Measurements from ENCODE around the gene ABCC4. TPM values are rescaled to one million over a fixed set of nuclear protein-coding genes. Genes with fewer than 3 reads are reported as not detected.

ABCC4 gene
- polyA plus RNA-seq, 1 donor from 2014 or later, result 2.4 TPM

DNA sequence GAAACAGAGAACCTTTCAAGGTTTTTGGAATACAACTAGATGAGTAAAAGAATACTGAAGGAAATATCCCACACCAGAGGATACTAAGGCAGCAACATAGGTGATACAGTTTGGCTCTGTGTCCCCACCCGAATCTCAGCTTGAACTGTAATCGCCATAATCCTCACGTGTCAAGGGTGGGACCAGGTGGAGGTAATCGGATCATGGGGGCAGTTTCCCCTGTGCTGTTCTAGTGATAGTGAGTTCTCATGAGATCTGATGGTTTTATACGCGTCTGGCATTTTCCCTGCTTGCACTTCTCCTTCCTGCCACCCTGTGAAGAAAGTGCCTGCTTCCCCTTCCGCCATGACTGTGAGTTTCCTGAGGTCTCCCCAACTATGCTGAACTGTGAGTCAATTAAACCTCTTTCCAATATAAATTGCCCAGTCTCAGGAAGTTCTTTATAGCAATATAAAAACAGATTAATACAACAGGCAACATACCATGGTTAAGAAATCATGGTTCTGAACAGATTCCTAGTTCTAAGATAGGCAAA is 97.0 kb downstream of the ABCC4 start:
- TF ChIP-seq RAD21 (conservative IDR thresholded peaks at IDR 0.05) (no peak), EP300 (conservative IDR thresholded peaks at IDR 0.05; ENCODE audit: poor library complexity, severe bottlenecking) (no peak), SMC3 (conservative IDR thresholded peaks at IDR 0.05; ENCODE audit: poor library complexity) (no peak), POLR2AphosphoS5 (IDR thresholded peaks at IDR 0.05) (no peak), TAF1 (IDR thresholded peaks at IDR 0.05; ENCODE audit: low read depth) (no peak), EZH2 (IDR thresholded peaks at IDR 0.05; ENCODE audit: borderline replicate concordance, insufficient read depth, low read length, poor library complexity, severe bottlenecking) (no peak), MXI1 (conservative IDR thresholded peaks at IDR 0.05; ENCODE audit: poor library complexity, severe bottlenecking) (no peak)
- TF ChIP-seq, protein P1, sequence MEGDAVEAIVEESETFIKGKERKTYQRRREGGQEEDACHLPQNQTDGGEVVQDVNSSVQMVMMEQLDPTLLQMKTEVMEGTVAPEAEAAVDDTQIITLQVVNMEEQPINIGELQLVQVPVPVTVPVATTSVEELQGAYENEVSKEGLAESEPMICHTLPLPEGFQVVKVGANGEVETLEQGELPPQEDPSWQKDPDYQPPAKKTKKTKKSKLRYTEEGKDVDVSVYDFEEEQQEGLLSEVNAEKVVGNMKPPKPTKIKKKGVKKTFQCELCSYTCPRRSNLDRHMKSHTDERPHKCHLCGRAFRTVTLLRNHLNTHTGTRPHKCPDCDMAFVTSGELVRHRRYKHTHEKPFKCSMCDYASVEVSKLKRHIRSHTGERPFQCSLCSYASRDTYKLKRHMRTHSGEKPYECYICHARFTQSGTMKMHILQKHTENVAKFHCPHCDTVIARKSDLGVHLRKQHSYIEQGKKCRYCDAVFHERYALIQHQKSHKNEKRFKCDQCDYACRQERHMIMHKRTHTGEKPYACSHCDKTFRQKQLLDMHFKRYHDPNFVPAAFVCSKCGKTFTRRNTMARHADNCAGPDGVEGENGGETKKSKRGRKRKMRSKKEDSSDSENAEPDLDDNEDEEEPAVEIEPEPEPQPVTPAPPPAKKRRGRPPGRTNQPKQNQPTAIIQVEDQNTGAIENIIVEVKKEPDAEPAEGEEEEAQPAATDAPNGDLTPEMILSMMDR (IDR thresholded peaks at IDR 0.05; ENCODE audit: poor library complexity, severe bottlenecking), result no peak
- TF ChIP-seq, protein P2, sequence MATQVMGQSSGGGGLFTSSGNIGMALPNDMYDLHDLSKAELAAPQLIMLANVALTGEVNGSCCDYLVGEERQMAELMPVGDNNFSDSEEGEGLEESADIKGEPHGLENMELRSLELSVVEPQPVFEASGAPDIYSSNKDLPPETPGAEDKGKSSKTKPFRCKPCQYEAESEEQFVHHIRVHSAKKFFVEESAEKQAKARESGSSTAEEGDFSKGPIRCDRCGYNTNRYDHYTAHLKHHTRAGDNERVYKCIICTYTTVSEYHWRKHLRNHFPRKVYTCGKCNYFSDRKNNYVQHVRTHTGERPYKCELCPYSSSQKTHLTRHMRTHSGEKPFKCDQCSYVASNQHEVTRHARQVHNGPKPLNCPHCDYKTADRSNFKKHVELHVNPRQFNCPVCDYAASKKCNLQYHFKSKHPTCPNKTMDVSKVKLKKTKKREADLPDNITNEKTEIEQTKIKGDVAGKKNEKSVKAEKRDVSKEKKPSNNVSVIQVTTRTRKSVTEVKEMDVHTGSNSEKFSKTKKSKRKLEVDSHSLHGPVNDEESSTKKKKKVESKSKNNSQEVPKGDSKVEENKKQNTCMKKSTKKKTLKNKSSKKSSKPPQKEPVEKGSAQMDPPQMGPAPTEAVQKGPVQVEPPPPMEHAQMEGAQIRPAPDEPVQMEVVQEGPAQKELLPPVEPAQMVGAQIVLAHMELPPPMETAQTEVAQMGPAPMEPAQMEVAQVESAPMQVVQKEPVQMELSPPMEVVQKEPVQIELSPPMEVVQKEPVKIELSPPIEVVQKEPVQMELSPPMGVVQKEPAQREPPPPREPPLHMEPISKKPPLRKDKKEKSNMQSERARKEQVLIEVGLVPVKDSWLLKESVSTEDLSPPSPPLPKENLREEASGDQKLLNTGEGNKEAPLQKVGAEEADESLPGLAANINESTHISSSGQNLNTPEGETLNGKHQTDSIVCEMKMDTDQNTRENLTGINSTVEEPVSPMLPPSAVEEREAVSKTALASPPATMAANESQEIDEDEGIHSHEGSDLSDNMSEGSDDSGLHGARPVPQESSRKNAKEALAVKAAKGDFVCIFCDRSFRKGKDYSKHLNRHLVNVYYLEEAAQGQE (IDR thresholded peaks at IDR 0.05; ENCODE audit: borderline replicate concordance), result no peak
- Histone ChIP-seq H3K9ac (ENCODE audit: low read length) (no peak overlapping the region), H3K9me3 (ENCODE audit: low read length) (no peaks in the 10 kb centered on the region), H4K20me1 (ENCODE audit: insufficient read depth) (no peaks in the 10 kb centered on the region), H3K79me2 (replicated peaks; ENCODE audit: insufficient read depth, low read length) (no peaks in the 10 kb centered on the region), H3K36me3 (ENCODE audit: insufficient read depth, low read length) (no peaks in the 10 kb centered on the region), H3K27ac (ENCODE audit: low read length) (no peak overlapping the region), H2AFZ (ENCODE audit: low read depth, low read length) (no peak overlapping the region), H3K4me2 (ENCODE audit: low read length) (no peak overlapping the region), H3F3A (ENCODE audit: insufficient read depth, low read length, poor library complexity, severe bottlenecking) (no peaks in the 10 kb centered on the region), H3K4me3 (ENCODE audit: low read length) (no peak overlapping the region), H3K9me2 (ENCODE audit: insufficient read depth, low read length) (no peaks in the 10 kb centered on the region), H3K27me3 (ENCODE audit: insufficient read depth, low read depth, low read length) (no peaks in the 10 kb centered on the region)

DNA sequence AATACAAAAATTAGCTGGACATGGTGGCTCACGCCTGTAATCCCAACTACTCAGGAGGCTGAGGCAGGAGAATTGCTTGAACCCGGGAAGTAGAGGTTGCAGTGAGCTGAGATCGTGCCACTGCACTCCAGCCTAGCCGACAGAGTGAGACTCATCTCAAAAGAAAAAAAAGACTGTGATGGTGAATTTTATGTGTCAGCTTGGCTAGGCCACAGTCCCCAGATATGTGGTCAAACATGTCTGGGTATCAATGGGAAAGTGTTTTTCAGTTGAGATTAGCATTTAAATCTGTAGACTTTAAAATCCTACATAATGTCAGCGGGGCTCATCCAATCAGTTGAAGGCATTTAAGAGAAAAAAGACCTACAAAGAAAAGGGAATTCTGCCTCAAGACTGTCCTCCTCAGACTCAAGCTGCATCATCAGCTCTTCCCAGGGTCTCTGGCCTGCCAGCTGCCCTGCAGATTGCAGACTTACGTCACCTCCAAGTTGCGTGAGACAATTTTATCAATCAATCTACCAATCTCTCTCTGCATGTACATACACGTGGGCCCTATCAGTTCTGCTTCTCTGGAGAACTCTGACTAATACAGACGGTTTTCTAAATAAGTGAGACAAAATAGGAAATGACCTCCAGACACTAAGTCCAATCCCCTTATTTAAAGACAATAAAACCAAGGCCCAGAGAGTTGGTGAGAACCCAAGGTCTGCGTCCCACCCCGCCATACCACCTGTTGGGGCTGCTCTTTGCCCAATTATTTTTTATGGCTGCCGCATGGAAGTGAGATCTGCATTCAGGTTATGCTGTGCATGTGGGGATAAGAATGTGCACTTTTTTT is 99.2 kb downstream of the ABCC4 start:
- Histone ChIP-seq H3K4me3 (ENCODE audit: low read length) (no peak overlapping the region), H3K9me2 (ENCODE audit: insufficient read depth, low read length) (no peaks in the 10 kb centered on the region), H3K79me2 (replicated peaks; ENCODE audit: insufficient read depth, low read length) (no peaks in the 10 kb centered on the region), H3K27me3 (ENCODE audit: insufficient read depth, low read depth, low read length) (no peaks in the 10 kb centered on the region), H3K9me3 (ENCODE audit: low read length) (no peaks in the 10 kb centered on the region), H3K4me2 (ENCODE audit: low read length) (no peak overlapping the region), H3F3A (ENCODE audit: insufficient read depth, low read length, poor library complexity, severe bottlenecking) (no peaks in the 10 kb centered on the region), H3K9ac (ENCODE audit: low read length) (no peak overlapping the region), H3K27ac (ENCODE audit: low read length) (no peak overlapping the region), H4K20me1 (ENCODE audit: insufficient read depth) (no peaks in the 10 kb centered on the region), H3K36me3 (ENCODE audit: insufficient read depth, low read length) (no peaks in the 10 kb centered on the region), H2AFZ (ENCODE audit: low read depth, low read length) (no peak overlapping the region)
- TF ChIP-seq MXI1 (conservative IDR thresholded peaks at IDR 0.05; ENCODE audit: poor library complexity, severe bottlenecking) (no peak), TAF1 (IDR thresholded peaks at IDR 0.05; ENCODE audit: low read depth) (no peak), RAD21 (conservative IDR thresholded peaks at IDR 0.05) (no peak), POLR2AphosphoS5 (IDR thresholded peaks at IDR 0.05) (no peak), SMC3 (conservative IDR thresholded peaks at IDR 0.05; ENCODE audit: poor library complexity) (no peak), EZH2 (IDR thresholded peaks at IDR 0.05; ENCODE audit: borderline replicate concordance, insufficient read depth, low read length, poor library complexity, severe bottlenecking) (no peak), EP300 (conservative IDR thresholded peaks at IDR 0.05; ENCODE audit: poor library complexity, severe bottlenecking) (no peak)
- TF ChIP-seq, protein P1 (IDR thresholded peaks at IDR 0.05; ENCODE audit: poor library complexity, severe bottlenecking), result no peak
- TF ChIP-seq, protein P2 (IDR thresholded peaks at IDR 0.05; ENCODE audit: borderline replicate concordance), result no peak

Measured in neural cell (in vitro differentiated cells).